HG02943 (cell line): Measurements from ENCODE around the gene SYNJ1.

Experiments
- ATAC-seq: cut with Tn5 transposase; IDR thresholded peaks from one replicate; pipeline ENCODE4 v1.9.1; 2021; ENCODE audit warnings: mild to moderate bottlenecking, low read depth, moderate library complexity; ENCODE audit not compliant: unreplicated experiment

Gene SYNJ1

GRCh38 chr21:32587651-32588050, 140.2 kb downstream of the SYNJ1 start:
- ATAC-seq: no peak

DNA sequence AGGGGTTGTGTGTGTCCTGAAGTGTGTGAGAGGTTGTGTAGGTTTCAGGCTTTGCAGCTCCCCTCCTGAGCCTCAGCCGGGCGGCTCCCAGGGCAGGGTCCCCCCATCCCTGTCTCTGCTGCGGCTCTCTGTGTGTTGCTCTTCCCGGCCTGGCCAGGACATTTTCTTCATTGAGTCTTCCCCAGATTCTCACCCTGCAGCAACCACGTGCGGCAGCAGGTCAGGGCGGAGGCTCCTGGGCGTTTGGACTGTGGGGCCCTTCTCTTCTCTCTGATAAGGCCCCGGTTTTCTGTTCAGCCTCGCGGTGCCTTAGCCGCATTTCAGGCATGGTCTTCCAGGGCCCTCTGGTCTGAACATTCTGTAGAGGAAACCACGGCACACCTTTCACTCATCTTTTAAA, 140.7 kb downstream of the SYNJ1 start:
- no peak for ATAC-seq

GRCh38 chr21:32585970-32586369, 141.8 kb downstream of the SYNJ1 start:
- ATAC-seq: no peak

GRCh38 chr21:32585042-32585710, 142.6 kb downstream of the SYNJ1 start, which contains the start of gene TCP10L:
Gene TCP10L, minus strand, starts transcription at chr21:32585523. Its CDS starts 1,219 bp downstream, at chr21:32584304.
- ATAC-seq: no peak

GRCh38 chr21:32584472-32584871, 143.3 kb downstream of the SYNJ1 start:
- ATAC-seq: no peak

DNA sequence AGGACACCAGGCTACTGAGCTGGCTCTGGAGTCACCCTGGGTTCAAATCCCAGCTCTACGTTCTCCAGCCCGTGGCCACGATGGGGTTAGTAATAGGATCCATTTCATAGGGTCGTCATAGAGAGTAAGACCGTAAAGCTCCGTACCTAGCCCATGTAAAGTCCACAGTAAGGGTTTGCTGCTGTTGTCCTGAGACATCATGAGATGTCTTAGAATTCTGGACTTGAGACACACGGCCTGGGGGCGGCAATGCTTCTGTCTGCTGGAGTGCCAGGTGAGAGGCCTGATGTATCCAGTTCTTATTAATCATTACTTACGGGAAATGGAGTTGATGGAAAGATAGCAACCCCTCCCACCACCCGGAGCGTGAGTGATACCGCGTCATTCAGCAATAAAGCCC, 146.1 kb downstream of the SYNJ1 start:
- no peak for ATAC-seq

GRCh38 chr21:32580949-32581348, 146.9 kb downstream of the SYNJ1 start:
- no peak for ATAC-seq
